ENCODE data around the gene HIPK2.

GRCh38 chr7:139613971-139614411, 163.8 kb downstream of the HIPK2 start:
- no peak for TF ChIP-seq CTCF (IDR thresholded peaks at IDR 0.05; ENCODE audit: low read length)
- TF ChIP-seq EZH2 (IDR thresholded peaks at IDR 0.05; ENCODE audit: borderline replicate concordance, low read length): no peak

Measured in OCI-LY1 (cell line).